DMS53 treated with DMSO at 0.1 percent for 48 hours (cell line): ENCODE results near the gene PRRC2B.
"Not testable (repeated sequence)": the region's sequence is repeated elsewhere in the genome, so short reads cannot be mapped to it uniquely, and the experiment has no call there.

Experiments used
- DNase-seq: peaks from one replicate; lab custom pipeline; 2025; ENCODE audit not compliant: unreplicated experiment; lab: John Stamatoyannopoulos, UW

Gene PRRC2B

DNA sequence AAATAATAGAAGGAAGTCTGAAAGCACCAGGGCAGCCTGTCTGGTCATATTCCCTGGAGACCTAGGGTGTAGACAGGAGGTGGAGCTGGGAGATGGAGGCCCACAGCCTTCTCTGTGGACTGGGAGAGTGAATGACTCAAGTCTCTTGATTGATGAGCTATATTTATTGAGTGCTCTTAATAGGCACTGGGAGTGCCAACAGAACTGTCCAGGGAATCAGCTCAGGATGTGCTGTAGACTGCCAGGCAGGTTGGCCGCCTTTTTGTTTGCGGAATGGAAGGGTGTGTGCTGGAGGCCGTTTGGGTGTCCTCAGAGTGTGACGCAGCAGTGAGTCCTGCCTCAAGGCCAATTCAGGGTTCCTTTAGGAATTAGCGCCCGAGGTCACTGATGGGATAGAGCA, 75.5 kb downstream of the PRRC2B start:
- no peak for DNase-seq

DNA sequence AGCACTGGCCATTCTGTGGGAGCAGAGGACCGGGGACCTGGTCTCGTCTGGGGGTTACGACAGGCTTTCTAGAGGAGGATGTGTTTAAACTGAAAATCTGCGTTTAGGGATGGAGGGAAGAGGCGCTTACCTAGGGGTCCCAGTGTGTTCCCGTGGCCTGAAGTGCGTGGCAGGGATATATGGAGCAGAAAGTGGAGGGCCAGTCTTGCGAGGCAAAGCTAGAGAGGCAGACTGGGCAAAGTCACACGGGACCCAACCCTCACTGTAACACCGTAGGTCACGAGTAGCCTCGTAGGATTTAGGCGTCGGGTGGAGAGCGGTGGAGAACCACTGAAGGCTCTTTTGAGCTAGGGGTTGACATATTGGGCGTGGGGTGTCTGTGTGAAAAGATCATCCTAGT, 76.1 kb downstream of the PRRC2B start:
- no peak for DNase-seq

DNA sequence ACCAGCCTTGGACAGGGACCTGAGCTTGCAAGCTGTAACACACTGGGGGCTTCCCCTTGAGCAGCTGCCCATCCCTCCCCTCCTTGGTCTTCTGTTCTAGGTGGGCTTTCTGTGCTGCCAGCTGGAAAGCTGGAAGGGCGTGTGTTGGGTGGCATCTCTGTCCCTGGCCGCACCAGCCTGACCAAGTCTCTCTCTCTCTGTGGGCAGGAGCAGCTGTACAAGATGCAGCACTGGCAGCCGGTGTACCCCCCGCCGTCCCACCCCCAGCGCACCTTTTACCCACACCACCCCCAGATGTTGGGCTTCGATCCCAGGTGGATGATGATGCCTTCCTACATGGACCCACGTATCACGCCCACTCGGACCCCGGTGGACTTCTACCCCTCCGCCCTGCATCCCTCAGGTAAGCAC, 76.7 kb downstream of the PRRC2B start:
- DNase-seq, result no peak

DNA sequence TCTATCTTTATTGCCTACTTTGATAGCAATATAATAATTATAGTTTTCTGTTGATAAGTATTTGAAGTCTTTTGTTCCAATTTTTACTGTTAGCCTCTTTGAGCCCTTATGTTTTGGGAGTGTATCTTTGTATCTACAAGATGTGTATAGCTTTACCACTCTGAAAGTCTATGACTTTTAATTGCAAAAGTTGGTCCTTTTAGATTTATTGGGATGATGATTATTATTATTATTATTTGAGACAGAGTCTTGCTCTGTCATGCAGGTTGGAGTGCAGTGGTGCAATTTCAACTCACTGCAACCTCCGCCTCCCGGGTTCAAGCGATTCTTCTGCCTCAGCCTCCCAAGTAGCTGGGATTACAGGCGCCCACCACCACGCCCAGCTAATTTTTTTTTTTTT, 78.2 kb downstream of the PRRC2B start:
- DNase-seq, result not testable (repeated sequence)

DNA sequence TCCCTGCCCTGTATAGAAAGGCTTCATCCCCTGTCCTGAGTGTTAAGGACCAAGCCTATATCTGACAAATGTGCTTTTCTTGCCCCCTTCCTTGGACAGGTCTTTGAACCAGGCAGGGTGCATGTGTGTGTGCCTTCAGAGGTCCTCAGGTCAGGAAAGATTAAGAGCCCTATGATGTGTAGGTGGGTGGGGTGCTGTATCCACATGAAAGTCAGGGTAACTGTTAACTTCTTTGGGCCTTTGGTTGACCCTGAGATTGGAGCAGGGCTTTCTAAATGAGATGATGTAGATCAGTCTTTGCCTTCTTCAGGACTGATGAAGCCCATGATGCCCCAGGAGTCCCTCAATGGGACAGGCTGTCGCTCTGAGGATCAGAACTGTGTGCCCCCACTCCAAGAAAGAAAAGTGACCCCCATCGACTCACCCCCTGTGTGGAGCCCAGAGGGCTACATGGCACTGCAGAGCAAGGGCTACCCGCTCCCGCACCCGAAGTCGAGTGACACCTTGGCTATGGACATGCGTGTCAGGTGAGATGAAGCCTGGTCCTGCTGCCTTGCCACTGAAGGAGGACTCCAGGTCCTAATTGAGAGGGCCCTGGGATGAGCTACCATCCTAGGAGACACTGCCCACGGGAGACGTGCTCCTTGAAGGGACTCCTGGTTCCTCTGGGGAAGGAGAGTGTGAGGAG, 79.5 kb downstream of the PRRC2B start:
- no peak for DNase-seq

DNA sequence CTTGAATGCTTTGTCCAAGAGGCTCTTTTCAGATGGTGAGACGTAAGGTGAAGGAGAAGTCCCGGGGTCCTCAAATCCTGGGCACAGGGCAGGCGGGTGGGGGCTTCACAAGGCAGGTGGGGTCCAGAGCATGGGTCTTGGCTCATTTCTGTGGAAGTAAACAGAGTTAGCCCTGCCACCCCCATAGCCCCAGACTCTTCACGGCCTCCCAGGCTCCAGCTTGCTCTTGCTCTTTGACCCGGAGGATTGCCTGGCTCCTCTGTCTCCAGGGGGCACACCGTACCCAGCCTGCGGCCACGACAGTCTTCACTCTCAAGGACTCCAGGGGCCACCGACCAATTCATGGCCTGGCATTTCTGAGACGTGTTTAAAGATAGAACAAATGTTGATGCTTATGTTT, 80.0 kb downstream of the PRRC2B start:
- DNase-seq, result no peak

DNA sequence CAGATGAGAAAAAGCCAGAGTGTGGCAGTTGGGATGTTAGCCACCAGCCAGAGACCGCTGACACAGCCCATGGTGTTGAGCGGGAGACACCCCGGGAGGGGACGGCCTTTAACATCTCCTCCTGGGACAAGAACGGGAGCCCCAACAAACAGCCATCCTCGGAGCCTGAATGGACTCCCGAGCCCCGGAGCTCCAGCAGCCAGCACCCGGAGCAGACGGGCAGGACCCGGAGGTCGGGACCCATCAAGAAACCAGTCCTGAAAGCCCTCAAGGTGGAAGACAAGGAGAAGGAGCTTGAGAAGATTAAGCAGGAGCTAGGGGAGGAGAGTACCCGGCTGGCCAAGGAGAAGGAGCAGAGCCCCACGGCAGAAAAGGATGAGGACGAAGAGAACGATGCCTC, 80.8 kb downstream of the PRRC2B start:
- no peak for DNase-seq

DNA sequence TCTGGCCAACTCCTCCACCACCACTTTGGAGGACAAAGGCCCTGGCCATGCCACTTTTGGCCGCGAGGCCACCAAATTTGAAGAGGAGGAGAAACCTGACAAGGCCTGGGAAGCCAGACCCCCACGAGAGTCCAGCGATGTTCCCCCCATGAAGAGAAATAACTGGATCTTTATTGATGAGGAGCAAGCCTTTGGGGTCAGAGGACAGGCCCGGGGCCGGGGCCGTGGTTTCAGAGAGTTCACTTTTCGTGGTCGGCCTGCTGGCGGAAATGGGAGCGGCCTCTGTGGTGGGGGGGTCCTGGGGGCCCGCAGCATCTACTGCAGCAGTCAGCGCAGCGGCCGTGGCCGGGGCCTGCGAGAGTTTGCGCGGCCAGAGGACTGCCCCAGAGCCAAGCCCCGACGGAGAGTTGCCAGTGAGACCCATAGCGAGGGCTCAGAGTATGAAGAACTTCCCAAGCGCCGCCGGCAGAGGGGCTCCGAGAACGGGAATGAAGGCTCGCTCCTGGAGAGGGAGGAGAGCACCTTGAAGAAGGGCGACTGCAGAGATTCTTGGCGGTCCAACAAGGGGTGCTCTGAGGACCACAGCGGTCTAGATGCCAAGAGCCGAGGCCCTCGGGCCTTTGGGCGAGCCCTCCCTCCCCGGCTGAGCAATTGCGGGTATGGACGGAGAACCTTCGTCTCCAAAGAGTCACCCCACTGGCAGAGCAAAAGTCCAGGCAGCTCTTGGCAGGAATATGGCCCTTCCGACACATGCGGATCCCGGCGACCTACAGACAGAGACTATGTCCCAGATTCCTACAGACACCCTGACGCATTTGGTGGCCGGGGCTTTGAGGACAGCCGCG, 81.4 kb downstream of the PRRC2B start:
- DNase-seq, result no peak

DNA sequence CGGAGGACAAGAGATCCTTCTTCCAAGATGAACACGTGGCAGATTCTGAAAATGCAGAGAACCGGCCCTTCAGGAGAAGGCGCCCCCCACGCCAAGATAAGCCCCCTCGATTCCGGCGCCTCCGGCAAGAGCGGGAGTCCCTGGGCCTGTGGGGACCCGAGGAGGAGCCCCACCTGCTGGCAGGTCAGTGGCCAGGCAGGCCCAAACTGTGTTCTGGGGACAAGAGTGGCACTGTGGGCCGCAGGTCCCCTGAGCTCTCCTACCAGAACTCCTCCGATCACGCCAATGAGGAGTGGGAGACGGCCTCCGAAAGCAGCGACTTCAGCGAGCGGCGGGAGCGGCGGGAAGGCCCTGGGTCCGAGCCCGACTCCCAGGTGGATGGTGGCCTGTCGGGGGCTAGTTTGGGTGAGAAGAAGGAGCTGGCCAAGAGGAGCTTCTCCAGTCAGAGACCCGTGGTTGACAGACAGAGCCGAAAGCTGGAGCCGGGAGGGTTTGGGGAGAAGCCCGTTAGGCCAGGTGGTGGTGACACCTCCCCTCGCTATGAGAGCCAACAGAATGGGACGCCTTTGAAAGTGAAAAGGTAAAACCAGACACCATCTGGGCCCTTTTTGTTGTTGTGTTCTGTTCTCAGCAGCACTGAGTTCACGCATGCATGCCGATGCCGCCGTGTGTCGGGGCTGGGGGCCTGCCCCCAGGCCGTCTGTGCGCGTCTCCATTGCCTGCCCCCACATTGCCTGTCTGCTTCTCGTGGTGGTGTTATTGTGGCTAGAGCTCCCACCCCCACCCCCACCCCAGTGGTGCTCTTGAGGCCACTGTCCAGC, 82.3 kb downstream of the PRRC2B start:
- DNase-seq, result no peak

DNA sequence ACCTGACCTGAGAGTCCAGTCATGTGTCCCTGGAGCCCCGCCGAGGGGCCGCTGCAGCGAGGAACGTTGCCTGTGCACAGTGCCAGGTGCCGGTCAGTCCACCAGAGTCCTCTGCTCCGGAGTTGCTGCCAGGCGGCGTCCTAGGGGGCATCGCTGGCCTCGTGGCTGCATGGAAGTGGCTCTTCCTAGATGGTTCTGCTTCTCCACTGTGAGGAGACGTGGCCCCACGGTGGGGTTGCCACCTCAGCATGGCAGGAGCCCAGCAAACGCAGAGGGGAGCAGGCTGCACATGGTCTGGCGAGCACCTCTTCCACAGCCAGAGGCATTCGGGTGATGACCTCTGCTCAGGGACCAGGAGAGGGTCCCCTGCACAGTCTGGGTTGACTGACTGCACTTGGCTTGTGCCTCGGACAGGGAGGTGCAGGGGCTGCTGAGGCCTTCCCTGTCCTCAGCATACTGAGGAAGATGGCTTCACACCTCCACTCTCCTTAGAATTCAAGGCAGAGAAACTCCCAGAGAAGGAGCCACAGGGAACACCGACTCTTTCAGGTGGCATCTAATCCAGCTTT, 83.0 kb downstream of the PRRC2B start:
- no peak for DNase-seq

DNA sequence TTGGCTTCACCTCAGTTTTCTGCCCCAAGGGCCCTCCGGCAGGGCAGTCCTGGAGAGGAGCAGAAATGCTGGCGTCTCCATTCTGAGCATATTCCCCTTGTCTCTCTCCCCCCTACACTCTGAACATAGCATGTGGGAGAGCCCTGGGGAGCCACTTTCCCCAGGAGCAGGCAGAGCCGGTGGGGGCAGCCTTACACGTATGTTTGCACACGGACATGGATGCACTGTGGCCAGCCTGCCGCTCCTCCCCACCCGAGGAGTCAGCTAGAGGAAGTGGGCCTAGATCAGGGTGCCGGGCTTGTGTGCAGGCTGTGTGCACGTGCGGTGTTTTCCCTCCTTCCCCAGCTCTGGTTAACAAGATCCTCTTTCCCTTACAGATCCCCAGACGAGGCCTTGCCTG, 83.5 kb downstream of the PRRC2B start:
- DNase-seq, result no peak

DNA sequence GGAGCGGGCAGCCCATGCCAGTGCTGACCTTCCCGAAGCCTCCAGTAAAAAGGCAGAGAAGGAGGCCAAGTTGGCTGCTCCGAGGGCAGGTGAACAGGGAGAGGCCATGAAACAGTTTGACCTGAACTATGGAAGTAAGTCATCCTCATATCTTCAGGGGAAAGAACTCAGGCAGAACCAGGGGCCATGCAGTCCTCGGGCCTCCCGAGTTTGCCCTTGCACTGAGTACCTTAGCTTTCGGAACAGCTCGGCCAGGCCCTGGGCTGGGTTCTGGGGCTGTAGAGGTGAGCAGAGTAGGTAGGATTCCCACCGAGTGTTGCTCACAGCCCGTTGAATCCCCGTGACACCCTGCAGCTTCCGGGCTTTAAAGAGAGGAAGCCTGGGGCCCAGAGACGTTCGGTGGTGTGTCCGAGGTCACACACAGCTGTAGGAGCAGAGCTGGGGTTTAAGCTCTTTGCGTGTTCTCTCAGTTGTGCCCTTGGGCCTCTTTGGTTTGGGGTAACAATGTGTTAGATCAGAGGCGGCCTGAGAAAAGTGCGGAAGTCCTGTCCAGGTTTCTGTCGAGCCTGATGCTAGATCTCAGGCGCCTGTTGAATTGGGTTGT, 84.0 kb downstream of the PRRC2B start:
- DNase-seq, result no peak

DNA sequence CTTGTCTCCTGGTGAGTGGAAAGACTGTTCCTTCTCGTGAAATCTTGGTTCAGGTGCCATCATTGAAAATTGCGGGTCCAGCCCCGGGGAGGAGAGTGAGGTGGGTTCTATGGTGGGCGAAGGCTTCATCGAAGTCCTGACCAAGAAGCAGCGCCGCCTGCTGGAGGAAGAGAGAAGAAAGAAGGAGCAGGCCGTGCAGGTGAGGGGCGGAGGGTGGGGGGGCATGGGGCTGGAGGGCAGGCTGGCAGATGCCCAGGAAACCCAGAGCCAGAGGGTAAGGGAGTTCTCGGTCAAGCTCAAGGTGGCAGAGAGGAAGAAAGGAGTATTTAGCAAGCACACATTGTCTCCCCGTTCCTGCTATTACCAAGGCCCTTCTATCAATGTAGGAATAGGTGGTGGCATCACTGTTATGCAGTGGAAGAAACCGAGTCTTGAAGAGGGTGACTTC, 84.6 kb downstream of the PRRC2B start:
- no peak for DNase-seq

DNA sequence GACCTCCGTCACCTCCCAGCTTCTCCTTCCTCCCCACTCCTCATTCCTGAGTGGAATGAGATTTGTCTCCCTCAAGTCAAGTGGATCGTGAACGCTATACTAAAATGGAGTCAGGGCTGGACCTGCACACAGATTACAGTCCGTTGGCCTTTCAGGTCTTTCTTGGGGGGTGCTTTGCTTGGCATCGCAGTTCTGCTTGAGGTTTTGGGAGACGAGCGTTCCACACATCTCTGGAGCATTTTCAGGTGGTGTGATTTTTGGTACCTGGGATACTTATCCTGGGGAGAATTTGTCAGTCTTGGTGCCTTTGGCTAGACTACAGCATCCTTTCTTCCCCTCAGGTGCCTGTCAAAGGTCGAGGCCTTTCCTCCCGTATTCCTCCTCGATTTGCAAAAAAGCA, 85.0 kb downstream of the PRRC2B start:
- no peak for DNase-seq

DNA sequence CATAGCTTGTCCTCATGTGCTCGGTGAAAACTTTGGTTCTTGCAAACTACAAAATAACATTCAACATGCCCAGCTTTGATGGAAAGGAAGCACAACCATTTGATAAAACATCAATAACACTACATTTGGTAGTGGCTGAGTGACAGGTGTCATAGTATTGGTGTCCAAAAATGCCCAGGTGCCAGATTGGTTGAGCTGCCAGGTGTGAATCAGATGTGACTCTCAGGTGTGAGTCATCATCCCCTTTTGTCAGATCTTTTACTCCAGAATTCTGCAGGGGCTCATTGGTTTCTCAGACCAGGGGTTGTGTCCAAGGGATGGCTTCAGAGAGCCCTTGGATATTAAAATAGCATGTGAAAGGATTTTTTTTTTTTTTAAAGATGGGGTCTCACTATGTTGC, 86.4 kb downstream of the PRRC2B start:
- no peak for DNase-seq

DNA sequence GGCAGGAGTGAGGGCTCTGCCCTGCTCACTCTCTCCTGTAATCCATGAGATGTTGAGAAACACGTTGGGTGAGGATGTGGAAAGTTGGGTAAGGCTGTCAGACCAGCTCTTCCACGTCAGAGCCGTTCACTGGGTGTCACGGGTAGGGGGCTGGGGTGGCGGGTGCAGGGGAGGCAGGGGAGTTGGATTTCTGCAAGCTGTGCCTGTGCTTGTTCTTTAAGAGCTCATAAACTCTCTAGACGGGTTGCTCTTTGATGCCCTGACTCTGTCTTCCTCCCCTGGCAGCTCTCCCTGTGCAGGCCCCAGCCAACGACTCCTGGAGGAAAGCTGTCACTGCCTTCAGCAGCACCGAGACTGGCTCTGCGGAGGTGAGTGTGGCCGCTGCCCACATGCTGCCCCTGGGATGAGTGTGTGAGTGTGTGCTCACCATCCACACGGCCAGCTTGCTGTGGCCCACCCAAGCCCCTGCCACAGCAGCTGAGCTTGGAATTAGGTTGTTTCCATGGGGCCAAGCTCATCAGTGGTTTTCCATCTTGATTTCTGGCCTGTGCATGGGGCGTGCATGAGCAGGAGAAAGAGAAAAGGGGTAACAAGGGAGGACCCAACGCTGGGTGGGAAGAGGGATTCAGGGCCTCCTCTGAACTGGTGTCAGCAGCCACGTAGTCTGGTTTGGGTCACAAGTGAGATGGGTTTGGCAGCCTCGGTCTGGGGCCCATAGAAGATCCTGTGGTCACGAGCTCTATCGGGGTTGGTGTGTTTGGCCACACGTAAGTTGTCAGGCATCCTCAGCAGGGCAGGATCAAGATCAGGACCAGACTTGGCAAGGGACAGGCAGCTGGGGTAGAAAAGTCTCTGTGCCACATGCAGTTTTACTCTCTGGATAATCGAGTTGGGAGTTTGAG, 87.8 kb downstream of the PRRC2B start:
- DNase-seq, result no peak

DNA sequence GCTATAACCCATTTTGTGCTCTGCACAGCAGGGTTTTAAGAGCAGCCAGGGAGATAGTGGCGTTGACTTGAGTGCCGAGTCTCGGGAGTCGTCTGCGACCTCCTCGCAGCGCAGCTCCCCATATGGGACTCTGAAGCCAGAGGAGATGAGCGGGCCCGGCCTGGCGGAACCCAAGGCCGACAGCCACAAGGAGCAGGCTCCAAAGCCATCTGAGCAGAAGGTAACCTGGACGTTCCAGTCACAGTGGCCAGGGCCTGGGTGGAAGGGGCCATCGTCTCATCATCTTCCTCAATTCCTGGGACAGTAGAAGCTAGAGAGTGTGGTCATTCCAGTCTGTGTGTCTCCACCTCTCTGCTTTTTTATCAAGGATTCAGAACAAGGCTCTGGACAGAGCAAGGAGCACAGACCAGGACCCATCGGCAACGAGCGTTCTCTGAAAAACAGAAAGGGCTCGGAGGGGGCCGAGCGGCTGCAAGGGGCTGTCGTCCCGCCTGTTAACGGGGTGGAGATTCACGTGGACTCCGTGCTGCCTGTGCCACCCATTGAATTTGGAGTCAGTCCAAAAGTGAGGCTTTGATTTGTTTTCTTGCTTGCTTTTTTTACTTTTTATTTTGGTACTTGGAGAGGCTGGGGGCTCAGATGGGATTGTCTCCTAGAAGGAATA, 88.6 kb downstream of the PRRC2B start:
- no peak for DNase-seq

DNA sequence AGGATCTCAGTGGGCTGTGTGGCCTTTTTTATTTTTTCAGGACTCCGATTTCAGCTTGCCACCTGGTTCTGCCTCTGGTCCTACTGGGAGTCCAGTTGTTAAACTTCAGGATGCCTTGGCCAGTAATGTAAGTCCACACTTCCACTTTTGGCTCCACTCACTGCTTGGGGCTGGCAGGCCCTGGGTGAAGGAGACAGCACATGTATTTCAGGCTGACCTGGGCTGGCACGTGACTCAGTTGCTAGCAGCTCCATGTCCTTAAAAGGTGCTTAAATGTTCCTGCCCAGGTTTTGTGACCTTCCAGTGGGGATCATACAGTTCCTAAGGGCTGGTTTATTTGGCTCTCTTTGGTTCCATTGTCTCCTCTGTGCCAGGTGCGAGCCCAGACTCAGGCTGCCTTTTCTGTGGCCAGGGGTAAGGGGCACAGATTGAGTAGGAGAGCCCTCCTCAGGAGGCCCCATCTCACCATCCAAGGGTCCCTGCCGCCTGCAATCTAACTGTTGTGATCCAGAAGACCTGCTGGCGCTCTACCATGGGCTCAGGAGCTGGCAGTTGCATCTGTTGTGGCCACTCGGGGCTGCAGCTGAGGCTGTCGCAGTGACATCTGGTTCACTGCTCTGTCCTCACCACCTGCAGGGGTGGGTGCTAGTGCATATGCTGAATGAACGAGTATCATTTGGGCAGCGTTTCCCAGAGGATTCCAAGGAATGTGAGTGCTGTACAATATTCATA, 89.6 kb downstream of the PRRC2B start:
- no peak for DNase-seq

DNA sequence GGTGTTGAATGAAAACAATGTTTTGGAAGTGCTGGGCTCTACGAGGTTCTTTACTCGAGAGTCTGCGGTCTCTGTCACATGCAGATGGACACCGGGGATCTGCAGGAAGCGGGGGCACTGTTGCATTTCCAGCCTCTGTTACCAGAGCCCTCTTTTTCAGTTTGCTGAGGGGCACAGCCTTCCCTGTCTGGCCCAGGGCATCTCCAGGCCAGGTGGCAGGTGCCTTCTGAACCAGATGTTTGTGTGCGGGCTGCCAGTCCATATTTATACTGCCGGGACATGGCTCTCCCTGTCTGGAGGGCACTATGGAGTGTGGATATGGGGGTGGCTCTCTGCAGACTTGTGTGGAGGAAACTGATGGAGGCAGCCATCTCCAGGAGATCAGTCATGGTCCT, 90.2 kb downstream of the PRRC2B start:
- no peak for DNase-seq
